Measurements from ENCODE around the gene CORO2B. TPM values are rescaled to one million over a fixed set of nuclear protein-coding genes. Genes with fewer than 3 reads are reported as not detected.
A peak's percentile ranks its signal among the peaks of the same experiment; 100 is the strongest.

The CORO2B gene
- total RNA-seq, 1 donor from 2014 or later: 11.0 TPM

- intact Hi-C loops (cut with DNase I): no loop called here
- TF ChIP-seq, protein P1, sequence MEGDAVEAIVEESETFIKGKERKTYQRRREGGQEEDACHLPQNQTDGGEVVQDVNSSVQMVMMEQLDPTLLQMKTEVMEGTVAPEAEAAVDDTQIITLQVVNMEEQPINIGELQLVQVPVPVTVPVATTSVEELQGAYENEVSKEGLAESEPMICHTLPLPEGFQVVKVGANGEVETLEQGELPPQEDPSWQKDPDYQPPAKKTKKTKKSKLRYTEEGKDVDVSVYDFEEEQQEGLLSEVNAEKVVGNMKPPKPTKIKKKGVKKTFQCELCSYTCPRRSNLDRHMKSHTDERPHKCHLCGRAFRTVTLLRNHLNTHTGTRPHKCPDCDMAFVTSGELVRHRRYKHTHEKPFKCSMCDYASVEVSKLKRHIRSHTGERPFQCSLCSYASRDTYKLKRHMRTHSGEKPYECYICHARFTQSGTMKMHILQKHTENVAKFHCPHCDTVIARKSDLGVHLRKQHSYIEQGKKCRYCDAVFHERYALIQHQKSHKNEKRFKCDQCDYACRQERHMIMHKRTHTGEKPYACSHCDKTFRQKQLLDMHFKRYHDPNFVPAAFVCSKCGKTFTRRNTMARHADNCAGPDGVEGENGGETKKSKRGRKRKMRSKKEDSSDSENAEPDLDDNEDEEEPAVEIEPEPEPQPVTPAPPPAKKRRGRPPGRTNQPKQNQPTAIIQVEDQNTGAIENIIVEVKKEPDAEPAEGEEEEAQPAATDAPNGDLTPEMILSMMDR (IDR thresholded peaks at IDR 0.05): no peak
- no peak for DNase-seq (ENCODE audit: low spot score in 2 of 2)
- Histone ChIP-seq H3K27me3 (no peaks in the 10 kb centered on the region), H3K27ac (peak overlapping the region; percentile 0 to 80), H3K4me3 (no peak overlapping the region), H3K9me3 (no peaks in the 10 kb centered on the region), H3K36me3 (no peaks in the 10 kb centered on the region), H3K4me1 (peaks cover 15 to 27% of the 10 kb centered on the region in 2 donors)
Measured at GRCh38 chr15:68610825-68611224, 32.0 kb downstream of the CORO2B start.

DNA sequence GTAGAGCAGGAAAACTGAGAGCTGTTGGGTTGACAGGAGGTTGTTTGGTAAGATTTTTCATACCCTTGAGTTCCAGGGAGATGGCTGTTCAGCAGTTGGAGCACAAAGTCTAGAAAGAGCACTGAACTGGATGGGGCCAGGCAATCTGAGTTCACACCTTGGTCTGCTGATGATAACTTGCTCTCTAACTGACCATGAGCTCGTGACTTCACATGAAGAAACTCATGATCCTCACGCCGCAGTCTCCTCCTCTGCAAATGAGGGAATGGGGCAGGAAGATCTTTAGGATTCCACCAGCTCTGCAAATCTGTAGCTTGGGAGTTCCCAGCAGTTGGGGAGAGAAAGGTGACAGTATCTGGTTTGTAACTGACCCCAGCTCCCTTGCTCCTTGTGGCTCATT is 33.7 kb downstream of the CORO2B start:
- Histone ChIP-seq H3K9me3 (no peaks in the 10 kb centered on the region), H3K4me3 (no peak overlapping the region), H3K27me3 (no peaks in the 10 kb centered on the region), H3K4me1 (peaks cover 13 to 25% of the 10 kb centered on the region in 2 donors), H3K36me3 (no peaks in the 10 kb centered on the region), H3K27ac (no peak overlapping the region)
- intact Hi-C loops (cut with DNase I): no loop called here
- DNase-seq (ENCODE audit: low spot score in 2 of 2): no peak
- TF ChIP-seq, protein P1 (IDR thresholded peaks at IDR 0.05): no peak

DNA sequence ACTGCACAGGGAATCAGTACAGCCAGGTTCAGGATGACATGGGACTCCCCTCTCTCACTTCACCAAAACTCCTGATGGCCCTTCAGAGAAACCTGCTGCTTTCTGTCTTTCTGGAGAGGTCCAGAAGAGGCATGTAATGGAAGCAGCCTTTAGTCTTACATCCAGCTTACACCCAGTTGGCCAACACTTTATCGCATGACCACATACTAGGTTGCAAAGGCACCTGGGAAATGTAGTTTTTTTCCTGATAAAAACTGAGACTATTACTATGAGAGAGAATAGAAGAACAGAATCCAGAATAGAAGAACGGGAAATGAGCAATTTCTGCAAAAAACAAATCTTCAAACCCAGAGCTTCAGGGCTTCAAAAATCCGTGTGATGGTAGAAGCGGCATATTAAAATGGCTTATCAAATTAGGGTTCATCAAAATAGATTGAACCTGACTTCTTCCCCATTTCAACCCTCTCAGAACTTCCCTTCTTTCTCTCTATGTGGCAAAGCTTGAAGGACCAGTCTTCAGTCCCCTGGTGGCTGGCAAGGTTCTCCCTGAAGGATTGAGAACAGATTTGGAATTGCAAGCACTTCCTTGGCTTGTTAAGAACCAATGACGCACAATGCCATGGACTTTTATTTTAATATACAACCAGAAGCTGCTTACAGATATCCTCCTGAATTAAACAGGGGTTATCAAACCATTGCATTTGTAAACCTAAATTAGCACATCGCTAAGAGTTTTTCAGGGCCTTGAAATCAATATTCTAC is 34.4 kb downstream of the CORO2B start:
- Histone ChIP-seq H3K9me3 (no peaks in the 10 kb centered on the region), H3K27me3 (no peaks in the 10 kb centered on the region), H3K27ac (no peak overlapping the region), H3K36me3 (no peaks in the 10 kb centered on the region), H3K4me3 (no peak overlapping the region), H3K4me1 (peaks cover 6 to 20% of the 10 kb centered on the region in 2 donors)
- DNase-seq (ENCODE audit: low spot score in 2 of 2): no peak
- intact Hi-C loops (cut with DNase I): no loop called here
- TF ChIP-seq, protein P1 (IDR thresholded peaks at IDR 0.05): no peak

GRCh38 chr15:68614286-68615035 is 35.7 kb downstream of the CORO2B start:
- peaks cover 0 to 11% of the 10 kb centered on the region in 2 donors for H3K4me1 ChIP-seq

DNA sequence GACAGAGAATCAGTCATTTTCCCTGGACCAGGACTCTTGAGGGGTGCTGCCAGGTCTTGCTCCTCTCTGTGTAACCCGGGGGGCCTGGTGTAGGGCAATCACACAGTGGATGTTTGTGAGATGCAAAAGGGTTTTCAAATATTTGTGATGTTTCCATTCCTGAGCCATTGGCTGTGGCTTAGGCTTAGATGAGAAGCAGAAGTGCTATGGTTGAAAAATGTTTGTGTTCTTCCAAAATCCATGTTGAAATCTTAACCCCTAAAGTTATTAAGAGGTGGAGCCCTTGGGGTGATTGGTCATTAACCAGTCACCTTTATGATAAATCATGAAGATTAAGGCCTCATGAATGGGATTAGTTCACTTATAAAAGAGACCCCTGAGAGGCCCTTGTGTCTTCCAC is 36.5 kb downstream of the CORO2B start:
- intact Hi-C loops (cut with DNase I): no loop called here

More at GRCh38 chr15:68614286-68615035, 35.7 kb downstream of the CORO2B start:
- H3K27me3 ChIP-seq: no peaks in the 10 kb centered on the region
- no peaks in the 10 kb centered on the region for H3K36me3 ChIP-seq
- TF ChIP-seq, protein P1 (IDR thresholded peaks at IDR 0.05): no peak
- H3K27ac ChIP-seq: no peak overlapping the region
- H3K9me3 ChIP-seq: no peaks in the 10 kb centered on the region
- no peak for DNase-seq (ENCODE audit: low spot score in 2 of 2)
- intact Hi-C loops (cut with DNase I): no loop called here
- H3K4me3 ChIP-seq: no peak overlapping the region

More for the DNA sequence above, 36.5 kb downstream of the CORO2B start:
- Histone ChIP-seq H3K4me3 (no peak overlapping the region), H3K27ac (no peak overlapping the region), H3K4me1 (peaks cover 0 to 4% of the 10 kb centered on the region in 2 donors), H3K36me3 (no peaks in the 10 kb centered on the region), H3K9me3 (no peaks in the 10 kb centered on the region), H3K27me3 (no peaks in the 10 kb centered on the region)
- DNase-seq (ENCODE audit: low spot score in 2 of 2): no peak
- TF ChIP-seq, protein P1 (IDR thresholded peaks at IDR 0.05): no peak

All from ascending aorta (tissue), 2 donors.